GM12874 (cell line): ENCODE measurements around the gene HDLBP.

Source experiments
- TF ChIP-seq, protein P1 (sequence below): IDR thresholded peaks from 2 replicates; pipeline ENCODE4 v1.5.1; 2011; ENCODE audit warnings: low read depth, mild to moderate bottlenecking, control low read depth, low read length, moderate library complexity; ENCODE audit not compliant: insufficient read depth

Gene HDLBP

DNA sequence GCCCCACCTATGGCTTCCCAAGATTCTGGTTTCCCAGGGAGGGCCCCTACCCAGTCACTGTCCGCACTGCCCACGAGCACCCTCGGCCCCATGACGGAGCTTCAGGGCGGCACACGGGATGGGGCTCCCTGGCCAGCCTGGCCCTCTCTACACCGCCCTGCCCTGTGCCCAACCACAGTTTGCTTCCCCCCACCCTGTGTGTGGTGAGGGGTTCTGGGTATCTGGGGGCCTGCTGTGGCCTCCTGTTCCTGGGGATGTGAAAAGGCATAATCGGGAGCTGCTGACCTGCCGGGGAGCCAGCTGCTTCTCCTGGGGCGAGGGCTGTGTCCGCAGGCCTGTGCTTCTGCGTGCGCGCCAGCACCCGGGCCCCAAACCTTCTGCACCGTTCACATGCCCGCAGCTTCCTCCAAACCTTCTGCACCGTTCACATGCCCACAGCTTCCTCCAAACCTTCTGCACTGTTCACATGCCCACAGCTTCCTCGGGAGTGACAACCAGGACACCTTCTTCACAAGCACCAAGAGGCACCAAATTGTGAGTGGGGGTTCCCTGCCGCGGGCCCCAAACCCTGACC is 114.6 kb downstream of the HDLBP start:
- TF ChIP-seq, protein P1, sequence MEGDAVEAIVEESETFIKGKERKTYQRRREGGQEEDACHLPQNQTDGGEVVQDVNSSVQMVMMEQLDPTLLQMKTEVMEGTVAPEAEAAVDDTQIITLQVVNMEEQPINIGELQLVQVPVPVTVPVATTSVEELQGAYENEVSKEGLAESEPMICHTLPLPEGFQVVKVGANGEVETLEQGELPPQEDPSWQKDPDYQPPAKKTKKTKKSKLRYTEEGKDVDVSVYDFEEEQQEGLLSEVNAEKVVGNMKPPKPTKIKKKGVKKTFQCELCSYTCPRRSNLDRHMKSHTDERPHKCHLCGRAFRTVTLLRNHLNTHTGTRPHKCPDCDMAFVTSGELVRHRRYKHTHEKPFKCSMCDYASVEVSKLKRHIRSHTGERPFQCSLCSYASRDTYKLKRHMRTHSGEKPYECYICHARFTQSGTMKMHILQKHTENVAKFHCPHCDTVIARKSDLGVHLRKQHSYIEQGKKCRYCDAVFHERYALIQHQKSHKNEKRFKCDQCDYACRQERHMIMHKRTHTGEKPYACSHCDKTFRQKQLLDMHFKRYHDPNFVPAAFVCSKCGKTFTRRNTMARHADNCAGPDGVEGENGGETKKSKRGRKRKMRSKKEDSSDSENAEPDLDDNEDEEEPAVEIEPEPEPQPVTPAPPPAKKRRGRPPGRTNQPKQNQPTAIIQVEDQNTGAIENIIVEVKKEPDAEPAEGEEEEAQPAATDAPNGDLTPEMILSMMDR, result no peak

DNA sequence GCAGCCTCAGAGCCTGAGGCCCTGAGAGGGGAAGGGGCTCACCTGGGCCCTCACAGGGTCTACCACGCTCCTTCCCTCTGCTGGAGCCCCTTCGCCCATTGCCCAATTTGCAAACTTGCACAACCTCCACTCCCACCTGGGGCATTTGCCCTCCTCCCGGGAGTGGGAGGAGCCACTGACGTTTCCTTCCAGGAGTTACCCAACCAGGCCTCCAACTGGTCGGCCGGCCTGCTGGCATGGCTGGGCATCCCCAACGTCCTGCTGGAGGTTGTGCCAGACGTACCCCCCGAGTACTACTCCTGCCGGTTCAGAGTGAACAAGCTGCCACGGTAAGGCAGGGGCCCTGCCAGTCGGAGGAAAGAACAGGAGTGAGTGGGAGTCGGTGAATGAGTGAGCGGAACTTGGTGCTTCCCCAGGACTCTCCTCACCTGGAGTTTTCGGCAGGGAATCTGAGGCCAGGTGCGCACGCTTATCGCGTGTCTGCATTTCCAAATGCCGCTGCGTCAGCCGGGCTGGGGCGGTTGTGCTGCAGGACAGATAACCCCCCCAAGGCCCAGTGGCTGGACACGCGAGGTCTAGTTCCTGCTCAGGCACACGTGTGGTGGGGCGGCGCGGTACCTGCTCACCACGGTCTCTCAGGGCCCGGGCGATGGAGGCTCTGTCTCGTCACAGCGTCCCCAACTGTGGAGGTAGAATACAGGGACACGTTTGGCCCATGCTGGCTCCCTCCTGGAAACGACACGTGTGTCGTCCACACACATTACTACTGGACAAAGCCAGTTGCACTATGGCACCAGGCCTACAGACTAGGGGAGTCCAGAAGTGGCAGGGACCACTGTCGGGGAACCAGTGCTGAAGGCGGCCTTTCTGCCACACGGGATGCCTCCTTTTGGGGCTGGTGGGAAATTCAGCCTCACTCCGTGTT is 115.3 kb downstream of the HDLBP start:
- TF ChIP-seq, protein P1, result no peak

DNA sequence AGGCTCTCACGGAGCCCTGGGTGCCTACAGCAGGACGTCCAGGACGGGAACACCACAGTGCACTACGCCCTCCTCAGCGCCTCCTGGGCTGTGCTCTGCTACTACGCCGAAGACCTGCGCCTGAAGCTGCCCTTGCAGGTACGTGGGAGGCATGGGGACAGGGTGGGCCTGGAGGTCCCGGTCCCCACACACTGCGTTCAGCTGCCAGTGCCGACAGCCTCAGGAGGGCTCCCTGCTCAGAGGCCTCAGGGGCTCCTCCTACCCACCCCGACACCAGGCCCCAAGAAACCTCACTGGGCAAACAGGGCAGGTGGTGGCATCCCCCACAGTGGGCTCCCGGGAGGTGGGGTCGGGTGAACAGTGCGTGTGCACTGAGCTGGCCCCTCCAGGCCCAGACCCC is 116.2 kb downstream of the HDLBP start:
- TF ChIP-seq, protein P1, result no peak

DNA sequence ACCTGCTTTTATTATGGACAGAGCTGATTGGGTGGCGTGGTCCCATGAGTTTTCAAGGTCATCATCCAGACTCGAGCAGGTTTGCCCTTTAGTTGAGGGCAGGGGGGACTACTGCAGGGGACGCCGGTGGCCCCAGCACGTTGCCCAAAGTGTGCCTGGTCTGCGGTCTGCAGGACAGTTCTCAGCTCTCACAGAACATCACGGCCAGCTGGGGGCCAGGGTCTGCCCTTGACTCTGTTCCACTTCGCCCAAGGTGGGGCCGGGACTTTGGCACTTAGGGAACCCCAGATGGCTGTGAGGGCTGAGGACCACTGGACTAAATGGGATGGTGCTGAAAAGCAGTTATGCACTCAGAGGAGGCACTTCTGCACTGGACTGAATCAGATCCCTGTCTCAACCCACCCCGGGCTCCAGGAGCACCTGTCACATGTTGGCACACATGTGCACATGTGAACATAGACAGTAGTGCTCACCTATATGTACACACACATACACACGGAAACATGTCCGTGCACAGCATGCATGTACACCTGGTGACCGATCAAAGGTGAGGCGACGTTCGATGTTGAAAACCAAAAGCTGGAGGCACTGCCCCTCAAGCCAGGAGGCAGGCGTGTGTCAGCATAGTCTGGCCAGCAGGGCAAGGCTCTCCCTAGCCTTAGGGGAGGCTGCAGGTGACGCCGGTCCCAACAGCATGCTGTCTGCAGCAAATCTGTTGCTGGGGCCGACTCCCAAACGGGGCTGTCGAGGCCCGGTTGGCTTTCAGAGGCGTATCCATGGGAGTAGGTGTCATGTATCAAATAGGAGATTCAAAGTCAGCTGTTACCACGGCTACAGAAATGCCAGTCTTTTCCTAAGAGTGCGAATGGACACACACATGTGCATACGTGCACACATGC is 116.8 kb downstream of the HDLBP start:
- TF ChIP-seq, protein P1, result no peak

DNA sequence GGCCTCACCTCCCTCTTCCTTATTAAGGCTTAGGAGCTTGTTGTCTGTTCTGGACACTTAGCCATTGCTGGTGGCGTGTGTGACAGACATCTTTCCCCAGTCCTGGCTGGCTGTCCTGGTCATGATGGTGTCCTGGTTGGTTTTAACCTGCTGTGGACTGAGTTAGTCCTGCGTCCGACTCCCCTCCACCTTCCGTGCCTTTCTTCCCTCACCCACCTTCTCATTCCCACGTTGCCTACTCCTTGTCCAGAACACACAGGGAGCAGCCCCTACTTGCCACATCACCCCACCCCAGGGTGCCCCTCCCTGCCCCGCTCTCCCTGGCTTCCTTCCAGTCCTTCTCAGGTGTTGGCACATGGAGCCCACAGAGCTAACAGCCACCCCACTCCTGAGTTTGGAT is 117.5 kb downstream of the HDLBP start:
- TF ChIP-seq, protein P1, result no peak

DNA sequence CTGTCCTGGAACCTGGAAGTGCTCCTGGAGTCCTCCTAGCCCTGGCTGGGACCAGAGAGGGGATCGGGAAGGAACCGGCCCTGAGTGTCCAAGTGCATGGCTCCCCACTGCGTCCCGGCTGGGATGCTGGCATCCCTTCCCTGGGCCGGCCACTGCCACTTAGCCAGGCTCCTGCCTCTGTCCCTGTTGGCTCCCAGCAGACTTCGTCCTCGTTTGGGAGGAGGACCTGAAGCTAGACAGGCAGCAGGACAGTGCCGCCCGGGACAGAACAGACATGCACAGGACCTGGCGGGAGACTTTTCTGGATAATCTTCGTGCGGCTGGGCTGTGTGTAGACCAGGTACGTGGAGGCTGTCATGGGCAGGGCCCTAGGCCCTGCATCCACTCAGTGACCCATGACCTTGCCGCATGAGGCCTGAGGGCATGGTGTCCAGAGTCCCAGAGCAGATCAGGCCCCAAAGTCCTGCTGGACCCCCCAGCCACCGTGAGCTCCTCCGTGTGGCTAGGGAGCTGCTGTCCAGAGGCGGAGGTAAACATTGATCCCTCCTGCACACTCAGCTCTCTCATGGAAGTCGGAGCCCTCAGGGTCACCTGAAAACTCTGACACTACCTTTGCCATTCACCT is 119.9 kb downstream of the HDLBP start:
- TF ChIP-seq, protein P1, result no peak
